Stimulated activated CD8-positive, alpha-beta memory T cell treated with anti-CD3 and anti-CD28 coated beads, Interleukin-7, amount 100 ng/mL, for 24 hours (primary cell): Measurements from ENCODE around the gene KIAA0513.

Source experiments
- DNase-seq: peaks from one replicate; pipeline ENCODE4 v3.0.0-alpha.2; 2020; ENCODE audit warnings: low read depth

The KIAA0513 gene

GRCh38 chr16:85090873-85091521, 63.4 kb downstream of the KIAA0513 start:
- DNase-seq, result no peak

- DNase-seq, result no peak
Observed at GRCh38 chr16:85091522-85091910, 63.9 kb downstream of the KIAA0513 start.

GRCh38 chr16:85092309-85092708, 64.7 kb downstream of the KIAA0513 start:
- DNase-seq, result no peak

GRCh38 chr16:85092851-85093250, 65.3 kb downstream of the KIAA0513 start:
- no peak for DNase-seq

- DNase-seq, result no peak
Observed at GRCh38 chr16:85093705-85094104, 66.1 kb downstream of the KIAA0513 start.

DNA sequence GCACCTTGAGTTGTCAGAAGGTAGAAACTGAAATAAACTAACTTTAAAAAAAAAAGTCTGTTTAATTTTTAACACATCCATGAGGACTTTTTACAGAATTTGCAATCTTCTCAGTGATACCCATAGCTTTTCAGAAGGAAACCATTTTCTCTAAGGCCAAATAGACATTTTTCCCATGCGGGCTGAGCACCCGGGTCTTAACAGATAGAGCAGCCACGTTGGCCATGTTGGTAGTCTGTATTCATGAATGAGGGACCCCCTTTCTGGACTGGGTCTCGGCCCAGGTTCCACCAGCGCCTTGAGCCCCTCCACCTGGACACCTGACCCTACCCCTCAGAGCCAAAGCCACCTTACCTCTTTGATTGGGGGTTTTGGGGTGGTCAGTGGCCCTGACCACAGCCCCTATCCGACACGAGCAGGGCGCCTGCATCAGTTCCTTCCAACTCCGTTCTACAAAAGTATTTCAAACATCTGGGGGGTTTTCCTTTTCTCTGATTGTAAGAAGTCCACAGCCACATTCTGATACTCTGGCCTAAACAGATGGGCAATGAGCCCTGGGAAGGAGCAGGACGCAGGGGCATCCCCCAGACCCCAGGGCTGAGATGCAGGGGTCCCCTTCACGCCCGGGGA, 66.7 kb downstream of the KIAA0513 start:
- no peak for DNase-seq

DNA sequence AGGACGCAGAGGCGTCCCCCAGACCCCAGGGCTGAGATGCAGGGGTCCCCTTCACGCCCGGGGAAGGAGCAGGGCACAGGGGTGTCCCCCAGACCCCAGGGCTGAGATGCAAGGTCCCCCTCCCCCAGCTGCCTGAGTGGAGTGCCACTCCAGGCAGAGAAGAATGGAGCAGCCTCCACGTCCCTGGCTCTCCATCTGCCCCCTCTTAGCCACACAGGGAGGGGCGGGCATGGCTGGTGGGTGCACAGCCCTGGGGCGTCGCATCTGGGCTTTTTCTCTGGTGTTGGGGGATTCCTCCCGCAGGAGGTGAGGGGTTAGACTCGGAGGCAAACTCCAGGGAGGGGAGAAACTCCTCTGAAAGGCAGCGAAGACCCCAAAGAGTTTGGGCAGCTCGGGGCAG, 67.2 kb downstream of the KIAA0513 start:
- DNase-seq, result no peak

DNA sequence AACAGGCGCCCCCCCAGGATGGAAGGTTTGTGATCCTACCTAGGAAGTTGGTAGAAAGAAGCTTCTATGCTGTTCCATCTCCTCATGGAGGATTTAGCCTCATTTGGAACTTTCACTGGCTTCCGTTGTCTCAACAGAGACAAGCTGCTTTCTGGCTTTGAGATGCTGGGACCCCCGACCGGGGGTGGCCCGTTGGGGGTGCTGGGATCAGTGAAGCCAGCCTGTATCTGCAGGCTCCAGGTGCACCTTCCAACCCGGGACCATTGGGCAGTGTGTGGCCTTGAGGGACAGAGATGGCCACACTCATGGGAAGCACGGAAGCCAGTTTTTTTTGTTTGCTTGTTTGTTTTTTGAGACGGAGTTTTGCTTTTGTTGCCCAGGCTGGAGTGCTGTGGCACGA, 69.3 kb downstream of the KIAA0513 start:
- no peak for DNase-seq

DNA sequence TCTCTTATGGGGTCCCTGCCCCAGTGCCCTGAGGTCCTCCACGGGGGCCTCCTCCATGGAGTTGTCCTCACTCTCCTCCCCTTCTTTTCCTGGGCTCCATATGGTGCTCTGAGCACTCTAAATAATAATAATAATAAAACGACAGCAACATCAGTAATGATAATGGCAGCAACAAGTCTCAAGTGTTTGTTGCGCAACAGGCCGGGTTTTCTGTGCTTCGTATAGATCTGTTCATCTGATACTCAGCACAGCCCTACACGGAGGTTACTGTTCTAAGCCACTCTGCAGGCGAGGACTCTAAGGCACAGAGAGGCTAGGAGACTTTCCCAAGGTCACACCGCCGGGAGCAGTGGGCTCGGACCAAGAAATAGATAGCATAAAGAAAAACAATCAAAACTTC, 71.0 kb downstream of the KIAA0513 start:
- no peak for DNase-seq

DNA sequence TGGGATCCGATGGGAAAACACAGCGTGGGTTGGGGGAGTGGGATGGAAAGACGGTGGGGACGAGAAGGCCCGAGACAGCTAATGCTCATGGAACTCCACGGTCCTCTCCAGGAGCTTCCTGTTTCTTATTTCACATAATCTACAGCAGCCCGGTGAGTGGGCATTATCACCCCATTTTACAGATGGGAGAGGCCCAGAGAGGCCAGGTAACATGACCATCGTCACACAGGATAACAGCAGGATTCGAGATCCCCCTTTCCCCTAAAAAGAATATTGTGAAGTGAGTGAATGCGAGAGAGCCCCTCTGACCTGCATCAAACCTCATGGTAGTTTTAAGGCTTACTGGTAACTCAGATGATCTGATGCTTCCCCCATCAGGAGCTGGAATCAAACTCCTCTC, 72.7 kb downstream of the KIAA0513 start:
- DNase-seq, result no peak

DNA sequence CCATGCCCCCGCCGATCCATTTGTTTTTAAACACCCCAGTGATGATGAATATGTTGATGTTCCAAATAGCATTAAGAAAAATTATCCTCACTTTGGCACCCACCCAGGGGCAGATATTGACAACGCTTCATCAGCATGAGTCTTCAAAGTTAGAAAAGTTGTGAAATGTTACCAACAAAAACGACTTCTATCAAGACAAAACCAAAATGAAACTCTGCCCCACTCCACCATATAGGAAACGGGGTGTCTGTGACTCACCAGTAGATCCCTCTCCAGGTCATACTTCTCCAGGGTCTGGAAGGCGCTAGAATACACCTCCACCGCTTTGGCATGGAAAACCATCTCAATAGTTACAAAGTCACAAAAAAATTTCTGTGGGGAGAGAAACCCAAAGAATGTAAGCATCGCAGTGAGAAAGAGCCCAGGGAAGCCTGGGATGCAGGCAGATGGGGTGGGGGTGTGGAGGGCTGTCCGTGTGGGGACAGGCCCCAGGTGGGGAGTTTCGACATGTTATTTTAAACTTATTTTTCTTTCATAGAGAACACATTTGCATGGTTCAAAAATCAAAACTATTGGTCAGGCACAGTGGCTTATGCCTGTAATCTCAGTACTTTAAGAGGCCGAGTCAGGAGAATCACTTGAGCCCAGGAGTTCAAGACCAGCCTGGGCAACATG, 74.5 kb downstream of the KIAA0513 start:
- DNase-seq, result no peak

DNA sequence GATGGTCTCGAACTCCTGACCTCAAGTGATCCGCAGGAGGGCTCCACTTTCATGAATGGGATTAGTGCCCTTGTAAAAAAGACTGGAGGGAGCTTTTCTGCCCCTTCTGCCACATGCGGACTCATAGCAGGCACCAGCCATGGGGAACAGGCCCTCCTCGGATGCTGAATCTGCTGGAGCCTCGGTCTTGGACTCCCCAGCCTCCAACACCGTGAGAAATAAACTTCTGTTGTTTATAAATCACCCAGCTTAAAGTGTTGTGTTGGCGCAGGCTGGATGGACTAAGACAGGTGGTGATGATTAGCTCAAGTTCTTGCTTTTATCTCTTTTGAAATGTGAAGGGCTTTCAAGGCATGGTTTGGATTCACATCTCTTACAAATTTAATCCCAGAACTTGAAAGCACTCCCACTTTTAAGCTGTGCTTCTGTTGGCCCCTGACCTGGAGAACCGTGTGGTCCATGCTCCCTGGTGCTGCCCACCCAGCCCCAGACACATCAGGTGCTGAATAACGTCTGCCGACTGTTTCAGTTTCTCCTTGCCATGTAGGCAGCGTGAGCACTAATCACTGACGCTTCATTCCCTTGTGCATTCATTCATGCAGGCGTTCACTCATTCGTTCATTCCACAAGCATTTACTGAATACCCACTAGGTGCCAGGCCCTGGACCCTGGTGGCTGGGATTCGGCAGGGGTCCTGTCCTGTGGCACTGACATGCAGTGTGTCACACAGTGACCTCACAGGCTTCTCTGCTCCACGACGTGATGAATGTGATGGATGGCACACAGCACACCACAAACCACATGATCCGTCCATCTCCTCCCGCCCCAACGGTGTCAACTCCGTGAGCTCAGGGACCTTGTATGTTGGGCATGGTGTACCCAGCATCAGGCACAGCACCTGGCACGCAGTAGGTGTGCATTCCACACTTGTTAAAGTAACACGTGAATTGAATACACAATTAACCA, 75.8 kb downstream of the KIAA0513 start:
- DNase-seq, result no peak

DNA sequence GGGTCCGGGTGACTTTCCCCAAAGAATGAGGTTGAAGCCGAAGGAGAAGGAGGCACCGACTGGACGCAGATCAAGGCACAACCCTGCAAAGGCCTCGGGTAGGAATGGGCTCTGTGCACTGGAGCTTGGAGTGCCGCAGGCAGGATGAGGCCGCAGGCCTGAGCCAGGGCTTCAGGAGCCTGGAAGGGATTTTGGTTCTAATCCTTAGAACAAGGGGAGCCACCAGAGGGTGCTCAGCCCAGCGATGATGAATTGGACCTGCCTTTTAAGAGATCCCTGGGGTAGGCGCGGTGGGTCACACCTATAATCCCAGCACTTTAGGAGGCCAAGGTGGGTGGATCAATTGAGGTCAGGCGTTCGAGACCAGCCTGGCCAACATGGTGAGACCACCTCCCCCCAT, 76.6 kb downstream of the KIAA0513 start:
- DNase-seq, result no peak

GRCh38 chr16:85104821-85105391, 77.3 kb downstream of the KIAA0513 start:
- no peak for DNase-seq

DNA sequence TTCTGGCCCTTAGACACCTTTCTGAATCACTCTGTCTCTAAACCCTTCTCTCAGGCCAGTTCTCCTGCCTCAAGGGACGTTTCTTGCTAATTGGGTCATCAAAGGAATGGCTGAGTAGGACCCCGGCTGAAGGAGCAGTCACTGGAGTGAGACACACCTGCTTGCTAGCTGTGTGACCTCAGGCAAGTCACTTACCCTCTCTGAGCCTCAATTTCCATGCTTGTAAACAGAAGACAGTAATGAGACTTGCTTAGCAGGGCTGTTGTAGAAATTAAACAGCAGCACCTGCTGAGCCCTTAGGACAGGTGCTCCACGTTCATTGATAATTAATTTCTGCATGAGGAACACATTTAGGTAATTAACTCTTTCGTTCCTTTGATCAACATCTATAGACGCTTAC, 77.9 kb downstream of the KIAA0513 start:
- DNase-seq, result no peak

DNA sequence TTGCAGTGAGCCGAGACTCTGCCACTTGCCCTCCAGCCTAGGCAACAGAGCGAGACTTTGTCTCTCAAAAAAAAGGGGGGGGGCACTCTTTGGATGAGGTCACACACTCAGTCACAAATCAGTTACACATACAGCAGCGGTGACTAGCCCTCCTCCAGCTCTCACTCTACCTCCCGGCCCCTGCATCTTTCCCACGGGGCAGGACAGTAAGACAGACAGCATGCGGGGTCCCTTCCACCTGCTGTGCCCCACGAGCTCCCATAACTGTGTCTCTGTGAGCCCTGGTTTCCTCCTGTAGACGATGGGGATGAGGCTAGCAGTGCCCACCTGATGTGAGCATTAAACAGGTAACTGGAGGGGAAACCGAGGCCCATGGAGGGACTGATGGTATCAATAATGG, 79.5 kb downstream of the KIAA0513 start:
- DNase-seq, result no peak

GRCh38 chr16:85107532-85107931, 79.9 kb downstream of the KIAA0513 start:
- no peak for DNase-seq

GRCh38 chr16:85110105-85110504, 82.5 kb downstream of the KIAA0513 start:
- DNase-seq, result no peak

- no peak for DNase-seq
Observed at GRCh38 chr16:85111184-85111583, 83.6 kb downstream of the KIAA0513 start.

DNA sequence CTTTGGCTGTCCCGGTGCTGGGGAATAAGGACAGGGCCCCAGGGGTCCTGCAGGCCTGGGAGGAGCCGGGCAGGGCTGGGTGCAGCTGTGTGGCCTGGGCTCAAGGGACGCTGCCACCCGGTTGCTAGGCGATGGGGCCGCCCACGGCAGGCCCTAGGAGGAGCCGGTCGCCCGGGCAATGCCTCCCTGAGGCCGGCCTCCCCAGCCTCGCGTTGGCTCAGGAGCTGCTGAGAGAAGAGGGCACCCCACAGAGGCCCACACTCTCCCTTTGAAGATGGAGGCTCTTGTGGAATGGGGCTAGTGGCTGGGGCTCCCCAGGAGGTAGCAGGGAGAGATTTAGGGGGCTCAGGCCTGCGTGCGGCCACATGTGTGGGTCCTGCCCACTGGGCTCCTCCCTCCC, 84.8 kb downstream of the KIAA0513 start, which contains the start of gene CIBAR2:
Gene CIBAR2 (minus strand): TSS at position 109 of the 400 bp plus-strand sequence. CDS start 120 bp downstream, outside the sequence.
- DNase-seq, result no peak

DNA sequence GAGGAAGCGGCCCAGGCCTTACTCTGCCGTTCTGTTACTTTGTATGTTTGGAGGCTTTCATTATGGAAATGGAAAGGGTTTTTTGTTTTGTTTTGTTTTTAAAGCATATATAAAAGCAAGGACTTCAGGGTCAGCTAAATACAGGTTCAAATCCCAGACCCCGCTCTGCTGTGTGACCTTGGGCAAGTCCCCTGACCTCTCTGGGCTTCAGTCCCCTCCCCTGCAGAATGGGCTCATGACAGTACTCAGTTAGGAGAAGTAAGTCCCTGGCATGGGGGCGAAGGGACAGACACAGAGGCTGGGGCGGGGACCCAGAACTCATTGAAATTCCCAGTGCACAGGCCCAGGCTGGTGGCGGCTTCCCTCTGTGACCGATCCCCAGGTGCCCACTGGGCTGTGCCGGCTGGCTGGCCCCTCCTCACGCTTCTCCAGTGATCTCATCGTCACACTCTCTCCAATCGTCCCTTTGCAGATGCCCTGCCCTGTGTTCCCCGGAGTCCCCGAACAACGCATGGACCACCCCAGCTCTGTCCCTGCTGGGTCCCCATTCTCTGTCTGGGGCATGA, 85.7 kb downstream of the KIAA0513 start:
- no peak for DNase-seq

DNA sequence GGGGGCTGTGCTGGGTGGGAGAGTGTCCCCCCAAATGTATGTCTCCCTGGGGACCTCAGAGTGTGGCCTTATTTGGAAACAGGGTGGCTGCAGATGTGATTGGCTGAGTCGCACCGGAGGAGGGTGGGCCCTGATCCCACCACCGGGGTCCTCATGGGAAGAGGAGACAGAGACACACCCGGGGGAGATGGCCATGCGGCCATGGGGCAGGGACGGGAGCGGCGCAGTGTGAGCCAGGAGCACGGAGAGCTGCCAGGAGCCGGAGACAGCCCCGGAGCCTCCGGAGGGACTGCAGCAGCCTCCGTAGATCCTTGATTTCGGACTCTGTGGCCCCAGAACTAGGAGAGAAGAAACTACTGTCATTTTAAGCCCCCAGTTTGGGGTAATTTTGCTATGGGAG, 86.3 kb downstream of the KIAA0513 start:
- no peak for DNase-seq
